ENCODE data around the gene MLLT1.

The MLLT1 gene

GRCh38 chr19:6241680-6242377 is 37.9 kb downstream of the MLLT1 start:
- peaks cover 12 to 16% (median 14%) of the 10 kb centered on the region in 11 experiments; a peak in 21 of 22 replicates for H3K9me3 ChIP-seq (replicated peaks in 1 of 11)
- H3K27ac ChIP-seq: peak overlapping the region in 6 of 11 experiments; percentile 32 to 76 (median 61); a peak in 8 of 22 replicates
- no peak overlapping the region for H3K4me3 ChIP-seq
- H3K36me3 ChIP-seq: peaks cover 8 to 46% (median 33%) of the 10 kb centered on the region in 11 experiments; a peak in 21 of 22 replicates
- no peaks in the 10 kb centered on the region for H3K27me3 ChIP-seq
- peak overlapping the region in 10 of 11 experiments; percentile 18 to 60 (median 25); a peak in 10 of 22 replicates for H3K9ac ChIP-seq
- H3K4me2 ChIP-seq: peak overlapping the region; percentile 67 to 96 (median 83)
- peaks cover 58 to 100% (median 88%) of the 10 kb centered on the region in 11 experiments for H4K20me1 ChIP-seq
- peaks cover 44 to 96% (median 85%) of the 10 kb centered on the region in 10 experiments for H3K4me1 ChIP-seq
- TF ChIP-seq Cebpa-rat (IDR thresholded peaks at IDR 0.05): no peak

GRCh38 chr19:6241056-6241455 is 38.7 kb downstream of the MLLT1 start:
- H3K27me3 ChIP-seq: no peaks in the 10 kb centered on the region
- peak overlapping the region in 9 of 11 experiments; percentile 67 to 94 (median 81); a peak in 17 of 22 replicates for H3K4me2 ChIP-seq
- H3K4me3 ChIP-seq: no peak overlapping the region
- peaks cover under 1 to 42% (median 28%) of the 10 kb centered on the region in 11 experiments; a peak in 18 of 22 replicates for H3K36me3 ChIP-seq
- no peak for TF ChIP-seq Cebpa-rat (IDR thresholded peaks at IDR 0.05)
- H3K4me1 ChIP-seq: peaks cover 51 to 96% (median 87%) of the 10 kb centered on the region in 10 experiments
- peak overlapping the region in 2 of 11 experiments; percentile 54 to 76; a peak in 2 of 22 replicates for H3K27ac ChIP-seq
- peaks cover 4 to 8% (median 6%) of the 10 kb centered on the region in 11 experiments; a peak in 20 of 22 replicates for H3K9me3 ChIP-seq (replicated peaks in 1 of 11)
- peaks cover 65 to 100% (median 91%) of the 10 kb centered on the region in 11 experiments for H4K20me1 ChIP-seq
- H3K9ac ChIP-seq: peak overlapping the region in 6 of 11 experiments; percentile 18 to 36 (median 20); a peak in 5 of 22 replicates

- Histone ChIP-seq H3K4me2 (peak overlapping the region; percentile 1 to 88 (median 77); a peak in 11 of 22 replicates), H3K27me3 (no peaks in the 10 kb centered on the region), H3K36me3 (peaks cover 0 to 36% (median 22%) of the 10 kb centered on the region in 11 experiments; a peak in 15 of 22 replicates), H3K4me1 (peaks cover 61 to 100% (median 93%) of the 10 kb centered on the region in 10 experiments), H3K27ac (no peak overlapping the region), H3K9me3 (replicated peaks in 1 of 11) (no peaks in the 10 kb centered on the region), H3K4me3 (no peak overlapping the region), H3K9ac (peak overlapping the region in 3 of 11 experiments; percentile 13 to 24 (median 24); a peak in 5 of 22 replicates), H4K20me1 (peaks cover 75 to 100% (median 97%) of the 10 kb centered on the region in 11 experiments)
- no peak for TF ChIP-seq Cebpa-rat (IDR thresholded peaks at IDR 0.05)
Measured at GRCh38 chr19:6239871-6240676, 39.7 kb downstream of the MLLT1 start.

- H3K9me3 ChIP-seq (replicated peaks in 1 of 11): no peaks in the 10 kb centered on the region
- peaks cover 82 to 100% (median 98%) of the 10 kb centered on the region in 11 experiments for H4K20me1 ChIP-seq
- TF ChIP-seq Cebpa-rat (IDR thresholded peaks at IDR 0.05): no peak
- H3K4me1 ChIP-seq: peaks cover 63 to 100% (median 93%) of the 10 kb centered on the region in 10 experiments
- H3K4me3 ChIP-seq: no peak overlapping the region
- no peak overlapping the region for H3K27ac ChIP-seq
- H3K36me3 ChIP-seq: peaks cover 0 to 36% (median 22%) of the 10 kb centered on the region in 11 experiments; a peak in 15 of 22 replicates
- peak overlapping the region in 1 of 11 experiments; percentile 37; a peak in 1 of 22 replicates for H3K9ac ChIP-seq
- peak overlapping the region in 8 of 11 experiments; percentile 9 to 84 (median 30); a peak in 7 of 22 replicates for H3K4me2 ChIP-seq
- no peaks in the 10 kb centered on the region for H3K27me3 ChIP-seq
Measured at GRCh38 chr19:6239401-6239844, 40.4 kb downstream of the MLLT1 start.

GRCh38 chr19:6238643-6239281 is 41.0 kb downstream of the MLLT1 start:
- Histone ChIP-seq H3K27me3 (no peaks in the 10 kb centered on the region), H3K36me3 (peaks cover 0 to 36% (median 22%) of the 10 kb centered on the region in 11 experiments; a peak in 15 of 22 replicates), H3K27ac (0 out of 22 replicates have a peak overlapping the region, but pooled peaks of 2 of the 11 experiments have one; percentile 2 to 5), H4K20me1 (peaks cover 88 to 100% (median 99%) of the 10 kb centered on the region in 11 experiments), H3K4me1 (peaks cover 63 to 100% (median 93%) of the 10 kb centered on the region in 10 experiments), H3K4me3 (no peak overlapping the region), H3K9ac (peak overlapping the region in 1 of 11 experiments; percentile 37; a peak in 1 of 22 replicates), H3K4me2 (peak overlapping the region in 7 of 11 experiments; percentile 9 to 84 (median 30); a peak in 9 of 22 replicates), H3K9me3 (replicated peaks in 1 of 11) (no peaks in the 10 kb centered on the region)
- TF ChIP-seq Cebpa-rat (IDR thresholded peaks at IDR 0.05): no peak

- Histone ChIP-seq H3K27me3 (no peaks in the 10 kb centered on the region), H3K36me3 (peaks cover 0 to 36% (median 22%) of the 10 kb centered on the region in 11 experiments; a peak in 15 of 22 replicates), H3K9ac (peak overlapping the region in 1 of 11 experiments; percentile 37; a peak in 1 of 22 replicates), H3K4me3 (no peak overlapping the region), H3K27ac (0 out of 22 replicates have a peak overlapping the region, but pooled peaks of 1 of the 11 experiments have one; percentile 5), H3K4me2 (peak overlapping the region in 7 of 11 experiments; percentile 9 to 84 (median 30); a peak in 7 of 22 replicates), H4K20me1 (peaks cover 90 to 100% (median 100%) of the 10 kb centered on the region in 11 experiments), H3K9me3 (replicated peaks in 1 of 11) (no peaks in the 10 kb centered on the region), H3K4me1 (peaks cover 63 to 100% (median 93%) of the 10 kb centered on the region in 10 experiments)
- TF ChIP-seq Cebpa-rat (IDR thresholded peaks at IDR 0.05): no peak
Measured at GRCh38 chr19:6238256-6238642, 41.5 kb downstream of the MLLT1 start.

- no peaks in the 10 kb centered on the region for H3K9me3 ChIP-seq (replicated peaks in 1 of 11)
- H3K27ac ChIP-seq: peak overlapping the region in 1 of 11 experiments; percentile 32; a peak in 3 of 22 replicates
- H3K36me3 ChIP-seq: peaks cover 0 to 33% (median 18%) of the 10 kb centered on the region in 11 experiments; a peak in 14 of 22 replicates
- peaks cover 58 to 100% (median 93%) of the 10 kb centered on the region in 10 experiments for H3K4me1 ChIP-seq
- H4K20me1 ChIP-seq: peaks cover 97 to 100% (median 100%) of the 10 kb centered on the region in 11 experiments
- H3K27me3 ChIP-seq: no peaks in the 10 kb centered on the region
- peak overlapping the region in 7 of 11 experiments; percentile 2 to 56 (median 6); a peak in 6 of 22 replicates for H3K9ac ChIP-seq
- no peak for TF ChIP-seq Cebpa-rat (IDR thresholded peaks at IDR 0.05)
- H3K4me3 ChIP-seq: no peak overlapping the region
- H3K4me2 ChIP-seq: peak overlapping the region; percentile 30 to 100 (median 98); a peak in 21 of 22 replicates
Measured at GRCh38 chr19:6236310-6237291, 43.2 kb downstream of the MLLT1 start.

All from BLaER1 treated with 17β-estradiol and CSF1 and Interleukin-3, amounts not matched to agents 10 nM and 100 nM (cell line).